Measurements from ENCODE around the gene SIGLEC1. TPM values are rescaled to one million over a fixed set of nuclear protein-coding genes. Genes with fewer than 3 reads are reported as not detected.

SIGLEC1 gene
- total RNA-seq, 2 donors from 2014 or later, result 3.1 to 10.4 TPM

GRCh38 chr20:3706774-3707507 is 5.5 kb downstream of the SIGLEC1 start:
- intact Hi-C loops (cut with DNase I, micrococcal nuclease), result no loop called here
- no peak for DNase-seq
- ATAC-seq, result no peak

GRCh38 chr20:3705970-3706739 is 6.2 kb downstream of the SIGLEC1 start:
- ATAC-seq (no peak), DNase-seq (no peak)
- intact Hi-C loops (cut with DNase I, micrococcal nuclease), result no loop called here

GRCh38 chr20:3705491-3705969 is 6.9 kb downstream of the SIGLEC1 start:
- ATAC-seq, result no peak
- no peak for DNase-seq
- intact Hi-C loops (cut with DNase I, micrococcal nuclease), result no loop called here

- no peak for ATAC-seq
- intact Hi-C loops (cut with DNase I, micrococcal nuclease), result no loop called here
Observed at GRCh38 chr20:3704087-3704486, 8.3 kb downstream of the SIGLEC1 start.

GRCh38 chr20:3702611-3703391 is 9.6 kb downstream of the SIGLEC1 start:
- ATAC-seq (no peak), DNase-seq (no peak)
- intact Hi-C loops (cut with DNase I, micrococcal nuclease), result no loop called here

More at GRCh38 chr20:3704087-3704486, 8.3 kb downstream of the SIGLEC1 start:
- no peak for DNase-seq

GRCh38 chr20:3701061-3701998 is 11.1 kb downstream of the SIGLEC1 start:
- intact Hi-C loops (cut with DNase I, micrococcal nuclease), result no loop called here
- ATAC-seq (no peak), DNase-seq (no peak)

- no peak for ATAC-seq
- intact Hi-C loops (cut with DNase I, micrococcal nuclease), result no loop called here
- DNase-seq, result no peak
Observed at GRCh38 chr20:3699037-3699436, 13.4 kb downstream of the SIGLEC1 start.

- DNase-seq, result no peak
- ATAC-seq, result no peak
- intact Hi-C loops (cut with DNase I, micrococcal nuclease), result no loop called here
Observed at GRCh38 chr20:3698591-3699001, 13.8 kb downstream of the SIGLEC1 start.

- DNase-seq (no peak), ATAC-seq (no peak)
- intact Hi-C loops (cut with DNase I, micrococcal nuclease), result no loop called here
Observed at GRCh38 chr20:3697588-3698305, 14.7 kb downstream of the SIGLEC1 start.

- ATAC-seq, result no peak
- intact Hi-C loops (cut with DNase I, micrococcal nuclease), result no loop called here
- DNase-seq, result no peak
Observed at GRCh38 chr20:3696745-3697587, 15.4 kb downstream of the SIGLEC1 start.

GRCh38 chr20:3696200-3696599 is 16.2 kb downstream of the SIGLEC1 start:
- no peak for DNase-seq
- no peak for ATAC-seq
- intact Hi-C loops (cut with DNase I, micrococcal nuclease), result no loop called here

GRCh38 chr20:3694864-3695263 is 17.5 kb downstream of the SIGLEC1 start:
- ATAC-seq (no peak), DNase-seq (no peak)
- intact Hi-C loops (cut with DNase I, micrococcal nuclease), result no loop called here

GRCh38 chr20:3693376-3693775 is 19.0 kb downstream of the SIGLEC1 start:
- intact Hi-C loops (cut with DNase I, micrococcal nuclease), result no loop called here
- no peak for DNase-seq
- ATAC-seq, result no peak

GRCh38 chr20:3692706-3693294 is 19.6 kb downstream of the SIGLEC1 start:
- intact Hi-C loops (cut with DNase I, micrococcal nuclease), result no loop called here
- DNase-seq (no peak), ATAC-seq (no peak)

GRCh38 chr20:3691897-3692296 is 20.5 kb downstream of the SIGLEC1 start:
- no peak for DNase-seq
- no peak for ATAC-seq
- intact Hi-C loops (cut with DNase I, micrococcal nuclease), result no loop called here

- intact Hi-C loops (cut with DNase I, micrococcal nuclease), result no loop called here
- no peak for ATAC-seq
Observed at GRCh38 chr20:3691306-3691705, 21.1 kb downstream of the SIGLEC1 start.

GRCh38 chr20:3690413-3690812 is 22.0 kb downstream of the SIGLEC1 start:
- intact Hi-C loops (cut with DNase I, micrococcal nuclease), result no loop called here
- no peak for DNase-seq
- no peak for ATAC-seq

More at GRCh38 chr20:3691306-3691705, 21.1 kb downstream of the SIGLEC1 start:
- no peak for DNase-seq

Data from left colon (tissue), 2 donors.